ENCODE results near the gene RNF8. TPM values are rescaled to one million over a fixed set of nuclear protein-coding genes. Genes with fewer than 3 reads are reported as not detected.

The RNF8 gene
- total RNA-seq, 4 donors from 2014 or later: 5.9 to 42.6 (median 19.1) TPM

DNA sequence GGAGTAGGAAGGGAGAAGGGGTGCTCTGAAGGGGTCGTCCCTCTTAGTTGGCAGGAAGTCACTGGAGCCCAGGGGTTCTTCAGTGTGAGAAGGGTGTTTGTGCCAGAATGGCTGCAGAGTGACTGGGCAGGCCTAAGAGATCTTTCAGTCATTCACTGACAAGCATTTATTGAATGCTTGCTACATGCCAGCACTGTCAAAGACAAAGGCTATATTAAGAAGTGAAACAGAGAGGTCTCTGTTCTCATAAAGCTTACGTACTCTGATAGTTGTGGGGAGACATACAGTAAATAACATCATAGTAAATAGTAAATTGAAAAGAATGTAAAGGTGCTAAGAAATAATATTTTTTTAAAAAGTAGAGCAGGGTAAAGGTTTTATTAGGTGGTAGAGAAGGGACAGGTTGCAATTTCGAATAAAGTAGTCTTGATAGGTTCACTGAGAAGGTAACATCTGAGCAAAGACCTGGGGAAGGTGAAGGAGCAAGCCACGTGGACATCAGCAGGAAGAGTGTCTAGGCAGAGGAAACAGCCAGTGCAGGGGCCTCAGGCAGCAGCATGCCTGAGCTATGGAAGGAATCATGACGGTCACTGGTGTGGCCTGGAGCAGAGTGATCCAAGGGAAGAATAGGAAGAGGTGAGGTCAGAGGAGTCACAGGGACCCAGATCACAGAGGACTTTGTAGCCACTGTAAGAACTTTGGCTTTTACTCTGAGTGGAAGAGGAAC, 36.3 kb upstream of the RNF8 start:
- Histone ChIP-seq H3K9me3 (no peaks in the 10 kb centered on the region), H3K4me1 (no peaks in the 10 kb centered on the region), H3K27me3 (no peaks in the 10 kb centered on the region), H3K4me3 (no peak overlapping the region), H3K36me3 (no peaks in the 10 kb centered on the region), H3K27ac (no peak overlapping the region)
- intact Hi-C loops (cut with DNase I; ENCODE audit: low total_unique reads): no loop called here
- no peak for DNase-seq
- no peak for TF ChIP-seq POLR2A (IDR thresholded peaks at IDR 0.05)
- TF ChIP-seq, protein P1, sequence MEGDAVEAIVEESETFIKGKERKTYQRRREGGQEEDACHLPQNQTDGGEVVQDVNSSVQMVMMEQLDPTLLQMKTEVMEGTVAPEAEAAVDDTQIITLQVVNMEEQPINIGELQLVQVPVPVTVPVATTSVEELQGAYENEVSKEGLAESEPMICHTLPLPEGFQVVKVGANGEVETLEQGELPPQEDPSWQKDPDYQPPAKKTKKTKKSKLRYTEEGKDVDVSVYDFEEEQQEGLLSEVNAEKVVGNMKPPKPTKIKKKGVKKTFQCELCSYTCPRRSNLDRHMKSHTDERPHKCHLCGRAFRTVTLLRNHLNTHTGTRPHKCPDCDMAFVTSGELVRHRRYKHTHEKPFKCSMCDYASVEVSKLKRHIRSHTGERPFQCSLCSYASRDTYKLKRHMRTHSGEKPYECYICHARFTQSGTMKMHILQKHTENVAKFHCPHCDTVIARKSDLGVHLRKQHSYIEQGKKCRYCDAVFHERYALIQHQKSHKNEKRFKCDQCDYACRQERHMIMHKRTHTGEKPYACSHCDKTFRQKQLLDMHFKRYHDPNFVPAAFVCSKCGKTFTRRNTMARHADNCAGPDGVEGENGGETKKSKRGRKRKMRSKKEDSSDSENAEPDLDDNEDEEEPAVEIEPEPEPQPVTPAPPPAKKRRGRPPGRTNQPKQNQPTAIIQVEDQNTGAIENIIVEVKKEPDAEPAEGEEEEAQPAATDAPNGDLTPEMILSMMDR (IDR thresholded peaks at IDR 0.05): no peak

DNA sequence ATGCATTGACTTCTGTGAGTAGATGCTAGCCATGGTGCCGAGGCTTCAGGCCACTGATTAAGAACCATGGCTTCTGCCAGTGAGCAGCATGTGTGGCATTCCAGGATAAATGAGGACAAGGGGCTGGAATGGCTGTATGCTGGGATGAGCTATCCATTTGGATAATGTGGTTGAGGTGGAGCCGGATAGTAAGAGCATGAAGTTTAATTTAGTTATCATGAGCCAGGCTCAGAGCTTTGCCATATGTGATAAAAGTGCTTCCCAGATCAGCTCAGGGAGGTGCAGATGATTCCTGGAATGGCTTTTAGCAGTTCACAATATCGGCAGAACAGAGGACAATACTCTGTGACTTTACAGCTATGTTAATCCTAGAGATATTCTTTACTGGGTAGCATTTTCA, 34.6 kb upstream of the RNF8 start:
- no peaks in the 10 kb centered on the region for H3K36me3 ChIP-seq
- no peak overlapping the region for H3K27ac ChIP-seq
- H3K4me3 ChIP-seq: no peak overlapping the region
- no peaks in the 10 kb centered on the region for H3K4me1 ChIP-seq
- no peak for DNase-seq
- H3K9me3 ChIP-seq: no peaks in the 10 kb centered on the region
- no peaks in the 10 kb centered on the region for H3K27me3 ChIP-seq
- intact Hi-C loops (cut with DNase I; ENCODE audit: low total_unique reads): no loop called here
- TF ChIP-seq POLR2A (IDR thresholded peaks at IDR 0.05): no peak
- TF ChIP-seq, protein P1 (IDR thresholded peaks at IDR 0.05): no peak

- H3K36me3 ChIP-seq: no peaks in the 10 kb centered on the region
- H3K4me3 ChIP-seq: no peak overlapping the region
- H3K27ac ChIP-seq: no peak overlapping the region
- intact Hi-C loops (cut with DNase I; ENCODE audit: low total_unique reads): no loop called here
- no peak for DNase-seq
- no peak for TF ChIP-seq POLR2A (IDR thresholded peaks at IDR 0.05)
- TF ChIP-seq, protein P1 (IDR thresholded peaks at IDR 0.05): no peak
- H3K4me1 ChIP-seq: no peaks in the 10 kb centered on the region
- H3K9me3 ChIP-seq: no peaks in the 10 kb centered on the region
- no peaks in the 10 kb centered on the region for H3K27me3 ChIP-seq
These were observed 33.8 kb upstream of the RNF8 start for GRCh38 chr6:37319856-37320480.

DNA sequence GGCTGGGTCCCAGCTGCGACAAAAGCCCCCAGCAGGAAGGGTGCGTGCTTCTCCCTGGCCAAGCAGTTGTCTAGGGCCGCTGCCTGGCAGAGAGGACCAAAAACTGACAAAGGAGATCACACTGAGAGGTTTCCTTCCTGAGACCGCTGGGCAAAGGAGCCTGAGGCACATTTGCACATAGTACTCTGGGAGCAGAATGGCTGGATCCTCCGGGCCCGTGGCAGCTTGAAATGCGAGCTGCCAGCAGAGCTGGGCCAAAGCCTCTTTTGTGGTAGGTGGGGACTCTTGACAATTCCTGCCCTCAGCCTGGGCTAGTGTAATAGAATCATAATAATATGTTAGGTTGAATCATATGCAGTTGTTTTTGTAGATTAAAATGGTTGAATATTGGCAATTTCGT, 33.1 kb upstream of the RNF8 start:
- intact Hi-C loops (cut with DNase I; ENCODE audit: low total_unique reads): no loop called here
- Histone ChIP-seq H3K4me3 (no peak overlapping the region), H3K4me1 (no peaks in the 10 kb centered on the region), H3K27ac (no peak overlapping the region), H3K27me3 (no peaks in the 10 kb centered on the region), H3K9me3 (no peaks in the 10 kb centered on the region), H3K36me3 (no peaks in the 10 kb centered on the region)
- DNase-seq: no peak
- TF ChIP-seq, protein P1 (IDR thresholded peaks at IDR 0.05): no peak
- no peak for TF ChIP-seq POLR2A (IDR thresholded peaks at IDR 0.05)

GRCh38 chr6:37321101-37321500, 32.7 kb upstream of the RNF8 start:
- TF ChIP-seq, protein P1 (IDR thresholded peaks at IDR 0.05): no peak
- no peak for TF ChIP-seq POLR2A (IDR thresholded peaks at IDR 0.05)
- Histone ChIP-seq H3K36me3 (no peaks in the 10 kb centered on the region), H3K9me3 (no peaks in the 10 kb centered on the region), H3K4me1 (no peaks in the 10 kb centered on the region), H3K27me3 (no peaks in the 10 kb centered on the region), H3K27ac (no peak overlapping the region), H3K4me3 (no peak overlapping the region)
- no peak for DNase-seq
- intact Hi-C loops (cut with DNase I; ENCODE audit: low total_unique reads): no loop called here
